ENCODE measurements around the gene ZDHHC9.

DNA sequence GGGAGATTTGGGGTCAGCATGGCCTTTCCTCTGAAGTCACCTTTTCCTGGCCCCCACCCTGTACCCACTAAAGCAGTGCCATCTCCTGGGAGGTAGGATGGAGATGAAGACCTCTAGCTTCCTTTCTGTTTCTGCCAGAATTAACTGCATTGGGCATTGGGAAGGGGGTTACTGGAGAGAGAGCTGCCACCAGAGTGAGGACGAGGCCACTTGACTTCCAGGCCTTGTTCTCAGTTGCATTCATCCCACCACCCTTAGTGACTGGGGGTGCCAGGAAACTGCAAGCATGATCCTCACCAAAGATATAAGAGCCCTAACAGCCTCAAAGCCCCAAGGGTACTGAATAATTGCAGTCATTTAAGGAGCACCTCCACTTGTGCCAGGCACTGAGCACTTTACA is 48.1 kb downstream of the ZDHHC9 start:
- TF ChIP-seq, protein P1, sequence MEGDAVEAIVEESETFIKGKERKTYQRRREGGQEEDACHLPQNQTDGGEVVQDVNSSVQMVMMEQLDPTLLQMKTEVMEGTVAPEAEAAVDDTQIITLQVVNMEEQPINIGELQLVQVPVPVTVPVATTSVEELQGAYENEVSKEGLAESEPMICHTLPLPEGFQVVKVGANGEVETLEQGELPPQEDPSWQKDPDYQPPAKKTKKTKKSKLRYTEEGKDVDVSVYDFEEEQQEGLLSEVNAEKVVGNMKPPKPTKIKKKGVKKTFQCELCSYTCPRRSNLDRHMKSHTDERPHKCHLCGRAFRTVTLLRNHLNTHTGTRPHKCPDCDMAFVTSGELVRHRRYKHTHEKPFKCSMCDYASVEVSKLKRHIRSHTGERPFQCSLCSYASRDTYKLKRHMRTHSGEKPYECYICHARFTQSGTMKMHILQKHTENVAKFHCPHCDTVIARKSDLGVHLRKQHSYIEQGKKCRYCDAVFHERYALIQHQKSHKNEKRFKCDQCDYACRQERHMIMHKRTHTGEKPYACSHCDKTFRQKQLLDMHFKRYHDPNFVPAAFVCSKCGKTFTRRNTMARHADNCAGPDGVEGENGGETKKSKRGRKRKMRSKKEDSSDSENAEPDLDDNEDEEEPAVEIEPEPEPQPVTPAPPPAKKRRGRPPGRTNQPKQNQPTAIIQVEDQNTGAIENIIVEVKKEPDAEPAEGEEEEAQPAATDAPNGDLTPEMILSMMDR (IDR thresholded peaks at IDR 0.05; ENCODE audit: insufficient read depth, low read depth, low read length), result no peak
- no peak for TF ChIP-seq EZH2 (IDR thresholded peaks at IDR 0.05; ENCODE audit: insufficient read depth, low read length)

All from astrocyte (in vitro differentiated cells and primary cell).